Thyroid gland (tissue), 4 donors: ENCODE data around the gene INO80B.

Experiments used
- CTCF ChIP-seq, 6 experiments: fragments of 200-600 bp in 3 of 6; fragments of 450-650 bp in 3 of 6; sonication (generic) in 3 of 6; IDR thresholded peaks; one replicate each; pipeline ENCODE4 v1.5.1; 2016 to 2019; ENCODE audit warnings: antibody characterized with exemption in 6 of 6, mild to moderate bottlenecking in 2 of 6, inconsistent platforms in 1 of 6, moderate library complexity in 1 of 6
- POLR2A ChIP-seq, 2 donors: fragments of 450-650 bp; IDR thresholded peaks; one replicate each; pipeline ENCODE4 v1.6.1; 2017; ENCODE audit warnings: antibody characterized with exemption in 2 of 2, mild to moderate bottlenecking in 2 of 2, moderate library complexity in 1 of 2

GRCh38 chr2:74500578-74500946, 45.7 kb downstream of the INO80B start:
- TF ChIP-seq CTCF (IDR thresholded peaks at IDR 0.05), result no peak
- TF ChIP-seq POLR2A (IDR thresholded peaks at IDR 0.05), result no peak
